H1 (cell line): ENCODE measurements around the gene COL4A2. TPM values are rescaled to one million over a fixed set of nuclear protein-coding genes. Genes with fewer than 3 reads are reported as not detected.

Experiments used
- CTCF ChIA-PET: fragments of 300-600 bp; sonication (Branson Sonifier 250); formaldehyde crosslinking; loops from one replicate; lab custom pipeline; 2021; ENCODE audit not compliant: partially characterized antibody; lab: Charles Lee
- POLR2A ChIA-PET: fragments of 300-600 bp; sonication (Branson Sonifier 250); formaldehyde crosslinking; loops from one replicate; lab custom pipeline; 2021; ENCODE audit warnings: inconsistent platforms; ENCODE audit not compliant: partially characterized antibody; lab: Charles Lee
- DNase-seq, 2 experiments: peaks; one replicate each; pipeline versions ENCODE4 v3.0.0 to v3.0.0-alpha.2; 2010 to 2022; ENCODE audit warnings: low spot score in 2 of 2, low read depth in 1 of 2, mixed read lengths in 1 of 2
- FAIRE-seq: peaks from 2 replicates; lab custom pipeline; 2011; peaks lifted over from hg19 to GRCh38; lab: Jason Lieb, UNC
- H2AFZ ChIP-seq: 2 replicates; pipeline ENCODE4 v1.8.1; 2012; ENCODE audit warnings: low read length, inconsistent platforms
- H2AK5ac ChIP-seq: 2 replicates; pipeline ENCODE4 v1.6.1; 2013; ENCODE audit warnings: low read depth, low read length
- H2BK120ac ChIP-seq: replicated peaks from 2 replicates; pipeline ENCODE3; 2013; ENCODE audit warnings: low read depth, low read length, inconsistent platforms
- H2BK12ac ChIP-seq: 2 replicates; pipeline ENCODE4 v1.6.1; 2013; ENCODE audit warnings: low read depth, low read length
- H2BK15ac ChIP-seq: 2 replicates; pipeline ENCODE4 v1.6.1; 2013; ENCODE audit warnings: low read length
- H2BK20ac ChIP-seq: 2 replicates; pipeline ENCODE4 v1.6.1; 2013; ENCODE audit warnings: low read length
- H2BK5ac ChIP-seq: 2 replicates; pipeline ENCODE4 v1.6.1; 2013; ENCODE audit warnings: low read depth, low read length
- H3K14ac ChIP-seq: 2 replicates; pipeline ENCODE4 v1.6.1; 2013; ENCODE audit warnings: inconsistent platforms; ENCODE audit not compliant: insufficient read length
- H3K18ac ChIP-seq: 2 replicates; pipeline ENCODE4 v1.6.1; 2013; ENCODE audit warnings: low read length; ENCODE audit errors: extremely low read depth
- H3K23ac ChIP-seq: 2 replicates; pipeline ENCODE4 v1.6.1; 2013; ENCODE audit warnings: inconsistent platforms; ENCODE audit not compliant: insufficient read length
- H3K23me2 ChIP-seq: 2 replicates; pipeline ENCODE4 v1.6.1; 2013; ENCODE audit warnings: low read depth, low read length
- H3K27ac ChIP-seq: 2 replicates; pipeline ENCODE4 v1.6.1; 2011; ENCODE audit warnings: low read depth, low read length, inconsistent platforms
- H3K27me3 ChIP-seq, 4 experiments: replicated peaks in 1 of 4; 1 replicate in 1 of 4; 2 replicates in 3 of 4; pipeline versions ENCODE4 v1.6.1 to v1.8.1; 2011 to 2013; ENCODE audit warnings: low read length in 3 of 4, mild to moderate bottlenecking in 3 of 4, inconsistent platforms in 2 of 4, mixed read lengths in 2 of 4, moderate library complexity in 1 of 4; ENCODE audit not compliant: control insufficient read depth in 3 of 4, insufficient read depth in 3 of 4; ENCODE audit errors: extremely low read depth in 1 of 4
- H3K36me3 ChIP-seq, 4 experiments: 2 replicates each; pipeline versions ENCODE4 v1.6.1 to v1.8.1; 2011 to 2013; ENCODE audit warnings: mild to moderate bottlenecking in 4 of 4, low read length in 3 of 4, moderate library complexity in 2 of 4, control low read depth in 1 of 4, inconsistent platforms in 1 of 4; ENCODE audit not compliant: insufficient read depth in 4 of 4, control insufficient read depth in 2 of 4
- H3K4ac ChIP-seq: replicated peaks from 2 replicates; pipeline ENCODE3; 2013; ENCODE audit warnings: low read length, low read depth, mixed read lengths, inconsistent platforms; ENCODE audit not compliant: insufficient read length
- H3K4me1 ChIP-seq, 4 experiments: replicated peaks in 1 of 4; 1 replicate in 1 of 4; 2 replicates in 3 of 4; pipeline versions ENCODE4 v1.6.1 to v1.8.1; 2011 to 2013; ENCODE audit warnings: low read length in 3 of 4, inconsistent platforms in 2 of 4, mixed read lengths in 1 of 4; ENCODE audit not compliant: insufficient read depth in 4 of 4, control insufficient read depth in 3 of 4
- H3K4me2 ChIP-seq, 2 experiments: 2 replicates each; pipeline versions ENCODE4 v1.6.1 to v1.8.1; 2011 to 2013; ENCODE audit warnings: low read depth in 2 of 2, low read length in 2 of 2, control low read depth in 1 of 2, inconsistent platforms in 1 of 2, mild to moderate bottlenecking in 1 of 2; ENCODE audit not compliant: insufficient read depth in 1 of 2
- H3K4me3 ChIP-seq, 4 experiments: fragments of 200-600, 300-600 bp in 1 of 4; sonication (generic), shearing (Covaris generic), sonication (Bioruptor Twin) in 1 of 4; 2 replicates each; pipeline versions ENCODE4 v1.5.1 to v1.8.1; 2011 to 2016; ENCODE audit warnings: low read length in 4 of 4, low read depth in 3 of 4, control low read depth in 2 of 4, inconsistent platforms in 2 of 4, mild to moderate bottlenecking in 2 of 4, mixed read lengths in 1 of 4, moderate library complexity in 1 of 4; ENCODE audit not compliant: insufficient read depth in 2 of 4; ENCODE audit errors: extremely low read depth in 1 of 4
- H3K56ac ChIP-seq: replicated peaks from 2 replicates; pipeline ENCODE3; 2013; ENCODE audit warnings: low read depth, mild to moderate bottlenecking, mixed read lengths, low read length, inconsistent platforms; ENCODE audit not compliant: insufficient read length
- H3K79me1 ChIP-seq: 2 replicates; pipeline ENCODE4 v1.6.1; 2013; ENCODE audit warnings: low read depth, low read length, control low read depth
- H3K79me2 ChIP-seq, 2 experiments: 2 replicates each; pipeline versions ENCODE4 v1.6.1 to v1.8.1; 2012 to 2013; ENCODE audit warnings: low read length in 2 of 2, mild to moderate bottlenecking in 2 of 2, inconsistent platforms in 1 of 2; ENCODE audit not compliant: insufficient read depth in 2 of 2, control insufficient read depth in 1 of 2
- H3K9ac ChIP-seq, 4 experiments: replicated peaks in 1 of 4; 1 replicate in 1 of 4; 2 replicates in 3 of 4; pipeline versions ENCODE4 v1.6.1 to v1.8.1; 2011 to 2013; ENCODE audit warnings: low read depth in 3 of 4, low read length in 3 of 4, control low read depth in 2 of 4, mild to moderate bottlenecking in 2 of 4, moderate library complexity in 2 of 4, inconsistent platforms in 1 of 4; ENCODE audit errors: extremely low read depth in 1 of 4
- H3K9me3 ChIP-seq, 2 experiments: 2 replicates each; pipeline versions ENCODE4 v1.6.1 to v1.8.1; 2012 to 2013; ENCODE audit warnings: mild to moderate bottlenecking in 2 of 2, moderate library complexity in 2 of 2, control low read depth in 1 of 2, inconsistent platforms in 1 of 2, low read depth in 1 of 2, low read length in 1 of 2, mixed read lengths in 1 of 2; ENCODE audit not compliant: insufficient read depth in 2 of 2
- H4K20me1 ChIP-seq, 2 experiments: replicated peaks in 1 of 2; 2 replicates each; pipeline versions ENCODE3 to v1.8.1; 2011 to 2013; ENCODE audit warnings: inconsistent platforms in 2 of 2, low read length in 2 of 2, mild to moderate bottlenecking in 1 of 2; ENCODE audit not compliant: insufficient read depth in 2 of 2, control insufficient read depth in 1 of 2
- H4K5ac ChIP-seq: 2 replicates; pipeline ENCODE4 v1.6.1; 2013; ENCODE audit warnings: low read length, low read depth, mixed read lengths, inconsistent platforms; ENCODE audit not compliant: insufficient read length
- H4K8ac ChIP-seq: 2 replicates; pipeline ENCODE4 v1.8.0; 2013; ENCODE audit warnings: mild to moderate bottlenecking, moderate library complexity, low read length, inconsistent platforms; ENCODE audit not compliant: insufficient read depth; ENCODE audit errors: extremely low read depth
- H4K91ac ChIP-seq: replicated peaks from 2 replicates; pipeline ENCODE3; 2013; ENCODE audit warnings: low read length, mixed read lengths, inconsistent platforms; ENCODE audit not compliant: insufficient read length
- BRCA1 ChIP-seq: IDR thresholded peaks from 2 replicates; pipeline ENCODE4 v1.6.1; 2012; ENCODE audit warnings: low read depth, low read length, improper control_type of control experiment
- CTCF ChIP-seq, 3 experiments: IDR thresholded peaks; 1 replicate in 2 of 3; 2 replicates in 1 of 3; pipeline versions ENCODE4 v1.5.1 to v1.6.1; 2011; ENCODE audit warnings: low read length in 3 of 3, mild to moderate bottlenecking in 3 of 3, inconsistent platforms in 2 of 3, low read depth in 1 of 3, moderate library complexity in 1 of 3; ENCODE audit not compliant: insufficient read depth in 1 of 3; ENCODE audit errors: control extremely low read depth in 1 of 3
- HDAC6 ChIP-seq: IDR thresholded peaks from one replicate; pipeline ENCODE4 v1.7.1; 2012; ENCODE audit warnings: low read depth, mild to moderate bottlenecking, inconsistent platforms, low read length, moderate library complexity
- KDM4A ChIP-seq: IDR thresholded peaks from one replicate; pipeline ENCODE4 v1.7.1; 2012; ENCODE audit warnings: low read depth, mild to moderate bottlenecking, moderate library complexity, low read length, inconsistent platforms; ENCODE audit not compliant: severe bottlenecking
- NRF1 ChIP-seq: IDR thresholded peaks from 2 replicates; pipeline ENCODE4 v1.6.1; 2011; ENCODE audit warnings: mild to moderate bottlenecking, low read depth, low read length, improper control_type of control experiment
- RFX5 ChIP-seq: IDR thresholded peaks from 2 replicates; pipeline ENCODE4 v1.6.1; 2011; ENCODE audit warnings: low read depth, low read length, improper control_type of control experiment, borderline replicate concordance
- SIRT6 ChIP-seq: IDR thresholded peaks from one replicate; pipeline ENCODE4 v1.7.1; 2012; ENCODE audit warnings: low read length, inconsistent platforms
- SP1 ChIP-seq: IDR thresholded peaks from 2 replicates; pipeline ENCODE4 v1.6.1; 2011; ENCODE audit warnings: low read depth, low read length
- SP4 ChIP-seq: IDR thresholded peaks from 2 replicates; pipeline ENCODE4 v1.6.1; 2012; ENCODE audit warnings: low read length, inconsistent platforms
- TCF12 ChIP-seq: IDR thresholded peaks from 2 replicates; pipeline ENCODE4 v1.6.1; 2011; ENCODE audit warnings: low read depth, mild to moderate bottlenecking, low read length
- WGBS, 2 experiments: shearing (Covaris generic) in 1 of 2; methylation state at CpG; one replicate each; pipeline versions ENCODE4 v1.1.6 to v1.1.7; 2013 to 2015; ENCODE audit warnings: low lambda C conversion rate in 2 of 2, mixed read lengths in 2 of 2, inconsistent platforms in 1 of 2, low coverage in 1 of 2, missing lambda C conversion rate in 1 of 2; ENCODE audit not compliant: insufficient replicate concordance in 2 of 2, insufficient coverage in 1 of 2, insufficient read length in 1 of 2; ENCODE audit errors: extremely low coverage in 1 of 2, missing lambda C conversion rate in 1 of 2; 5-methylcytosine and 5-hydroxymethylcytosine counted together
- polyA plus RNA-seq, 7 experiments: library from polyadenylated mRNA; depleted of rRNA in 3 of 7; stranded (reverse) in 5 of 7; unstranded in 2 of 7; fragments of >200 nt in 5 of 7; fragments of 200-250 nt in 2 of 7; gene quantifications; 1 replicate in 5 of 7; 2 replicates in 1 of 7; 4 replicates in 1 of 7; pipeline versions ENCODE4 v1.2.1 to v1.2.3, GENCODE V29; 2011 to 2013; ENCODE audit warnings: missing spikeins in 2 of 7, mixed read lengths in 2 of 7
- total RNA-seq: library from RNA; stranded (reverse); fragmentation: NEBNext Ultra II Directional; extraction: Animal tissue kit (Norgen Biotek cat#: 25700); gene quantifications from 2 replicates; pipeline ENCODE4 v1.2.1, GENCODE V29; 2021
- TF ChIP-seq, protein P1 (sequence below): IDR thresholded peaks from 2 replicates; pipeline ENCODE4 v1.6.1; 2012; ENCODE audit warnings: low read length, inconsistent platforms

Gene COL4A2
- total and polyA plus RNA-seq, 2 of the 8 experiments (the other 6 are each of a cell fraction or from before 2014, with no cell fraction given) = 80.4 to 87.3 TPM

GRCh38 chr13:110420626-110421025 lies 113.5 kb downstream of the COL4A2 start:
- no peak overlapping the region for H2BK5ac ChIP-seq
- H2BK15ac ChIP-seq = no peak overlapping the region
- no peak overlapping the region for H3K56ac ChIP-seq
- H3K18ac ChIP-seq = no peak overlapping the region
- no peak overlapping the region for H3K23ac ChIP-seq
- no peak overlapping the region for H2BK120ac ChIP-seq
- H3K27ac ChIP-seq = no peak overlapping the region
- no peaks in the 10 kb centered on the region for H3K9me3 ChIP-seq
- H3K4me1 ChIP-seq = peaks cover 0 to 3% (median under 1%) of the 10 kb centered on the region in 4 experiments; a peak in 2 of 7 replicates
- no peak overlapping the region for H4K5ac ChIP-seq
- H3K27me3 ChIP-seq = no peaks in the 10 kb centered on the region; a peak in 1 of 7 replicates
- no peak for FAIRE-seq
- H4K8ac ChIP-seq = no peak overlapping the region
- no peak overlapping the region for H3K4me3 ChIP-seq
- 79% methylated on average over 6 of the region's 6 CpGs; no CpG with 5 or more reads in 1 of the 2 experiments for WGBS, 2 experiments
- no peak overlapping the region for H3K4me2 ChIP-seq
- no peak overlapping the region for H3K4ac ChIP-seq
- no peak overlapping the region for H2AK5ac ChIP-seq
- no peaks in the 10 kb centered on the region; the same call in 1 of the 2 replicates for H3K79me1 ChIP-seq
- H4K20me1 ChIP-seq = no peaks in the 10 kb centered on the region
- H3K9ac ChIP-seq = no peak overlapping the region
- no peaks in the 10 kb centered on the region for H3K79me2 ChIP-seq
- H4K91ac ChIP-seq = no peak overlapping the region
- H3K14ac ChIP-seq = no peak overlapping the region
- H2AFZ ChIP-seq = no peak overlapping the region
- POLR2A ChIA-PET = no interaction called here
- no peak overlapping the region for H2BK20ac ChIP-seq
- H2BK12ac ChIP-seq = no peak overlapping the region
- no peaks in the 10 kb centered on the region for H3K23me2 ChIP-seq
- CTCF ChIA-PET = interaction anchor here (0.8 to 3.2 kb wide), 3 partner anchors 9 to 201 kb away, joined by 3 to 13 read pairs (median 3); no protein-coding TSS in a partner anchor
- peaks cover 0 to 8% (median 0%) of the 10 kb centered on the region in 4 experiments; a peak in 2 of 8 replicates for H3K36me3 ChIP-seq
- DNase-seq = no peak
- TF ChIP-seq NRF1 = no peak
- no peak for TF ChIP-seq TCF12
- no peak for TF ChIP-seq BRCA1
- no peak for TF ChIP-seq HDAC6
- TF ChIP-seq SP1 = no peak
- TF ChIP-seq SP4 = no peak
- TF ChIP-seq, protein P1, sequence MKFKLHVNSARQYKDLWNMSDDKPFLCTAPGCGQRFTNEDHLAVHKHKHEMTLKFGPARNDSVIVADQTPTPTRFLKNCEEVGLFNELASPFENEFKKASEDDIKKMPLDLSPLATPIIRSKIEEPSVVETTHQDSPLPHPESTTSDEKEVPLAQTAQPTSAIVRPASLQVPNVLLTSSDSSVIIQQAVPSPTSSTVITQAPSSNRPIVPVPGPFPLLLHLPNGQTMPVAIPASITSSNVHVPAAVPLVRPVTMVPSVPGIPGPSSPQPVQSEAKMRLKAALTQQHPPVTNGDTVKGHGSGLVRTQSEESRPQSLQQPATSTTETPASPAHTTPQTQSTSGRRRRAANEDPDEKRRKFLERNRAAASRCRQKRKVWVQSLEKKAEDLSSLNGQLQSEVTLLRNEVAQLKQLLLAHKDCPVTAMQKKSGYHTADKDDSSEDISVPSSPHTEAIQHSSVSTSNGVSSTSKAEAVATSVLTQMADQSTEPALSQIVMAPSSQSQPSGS = no peak
- TF ChIP-seq CTCF (IDR thresholded peaks at IDR 0.05; ENCODE audit: control extremely low read depth in 1 of 3, insufficient read depth in 1 of 3, low read depth in 1 of 3, low read length in 3 of 3) = no peak
- no peak for TF ChIP-seq RFX5
- no peak for TF ChIP-seq SIRT6
- TF ChIP-seq KDM4A = no peak
